Small intestine (tissue), 7 donors: ENCODE data around the gene PLPP7. TPM values are rescaled to one million over a fixed set of nuclear protein-coding genes. Genes with fewer than 3 reads are reported as not detected.

Source experiments
- DNase-seq, 2 donors: peaks; one replicate each; pipeline versions ENCODE4 v3.0.0 to v3.0.0-alpha.2; 2013
- FAIRE-seq: peaks from 2 replicates; lab custom pipeline; 2012; peaks lifted over from hg19 to GRCh38; lab: Jason Lieb, UNC
- H3K27ac ChIP-seq, 3 donors: one replicate each; pipeline ENCODE4 v1.5.1; 2013; ENCODE audit warnings: low read length in 2 of 3, mild to moderate bottlenecking in 2 of 3, control low read depth in 1 of 3, inconsistent platforms in 1 of 3, low read depth in 1 of 3, moderate library complexity in 1 of 3
- H3K27me3 ChIP-seq, 3 donors: one replicate each; pipeline ENCODE4 v1.6.1; 2013; ENCODE audit warnings: low read length in 3 of 3, inconsistent platforms in 1 of 3; ENCODE audit not compliant: control insufficient read depth in 3 of 3, insufficient read depth in 3 of 3
- H3K36me3 ChIP-seq, 3 donors: one replicate each; pipeline ENCODE4 v1.6.1; 2013; ENCODE audit warnings: low read length in 3 of 3, inconsistent platforms in 1 of 3, low read depth in 1 of 3, mild to moderate bottlenecking in 1 of 3, moderate library complexity in 1 of 3; ENCODE audit not compliant: control insufficient read depth in 3 of 3, insufficient read depth in 2 of 3
- H3K4me1 ChIP-seq, 3 donors: one replicate each; pipeline ENCODE4 v1.6.1; 2013; ENCODE audit warnings: low read length in 2 of 3, inconsistent platforms in 1 of 3, low read depth in 1 of 3, mild to moderate bottlenecking in 1 of 3, moderate library complexity in 1 of 3; ENCODE audit not compliant: control insufficient read depth in 3 of 3, insufficient read depth in 2 of 3
- H3K4me3 ChIP-seq, 3 donors: one replicate each; pipeline ENCODE4 v1.5.1; 2013; ENCODE audit warnings: low read length in 3 of 3, control low read depth in 1 of 3, inconsistent platforms in 1 of 3, low read depth in 1 of 3, mild to moderate bottlenecking in 1 of 3, moderate library complexity in 1 of 3
- H3K9me3 ChIP-seq, 2 donors: one replicate each; pipeline ENCODE4 v1.6.1; 2013; ENCODE audit warnings: low read depth in 1 of 2, low read length in 1 of 2; ENCODE audit not compliant: control insufficient read depth in 2 of 2, insufficient read depth in 1 of 2
- WGBS, 3 donors: extraction: QIAGEN DNeasy Blood & Tissue Kit; methylation state at CpG; one replicate each; pipeline ENCODE4 v1.1.7; 2013; 5-methylcytosine and 5-hydroxymethylcytosine counted together
- polyA plus RNA-seq, 4 donors: library from polyadenylated mRNA; stranded (reverse) in 3 of 4; unstranded in 1 of 4; fragments of 200-250 nt in 3 of 4; fragments of 120-200 nt in 1 of 4; gene quantifications; one replicate each; pipeline versions ENCODE4 v1.2.1 to v1.2.3, GENCODE V29; 2013
- donor health status: healthy with polysubstance abuse.
- donor health status: control.
- donor health status: control.
- donor health status: Bipolar disorder and iron deficiency.
- donor health status: healthy.

Gene PLPP7
- polyA plus RNA-seq, 4 donors: 0.34 to 1.9 (median 0.54) TPM; not detected in 1

DNA sequence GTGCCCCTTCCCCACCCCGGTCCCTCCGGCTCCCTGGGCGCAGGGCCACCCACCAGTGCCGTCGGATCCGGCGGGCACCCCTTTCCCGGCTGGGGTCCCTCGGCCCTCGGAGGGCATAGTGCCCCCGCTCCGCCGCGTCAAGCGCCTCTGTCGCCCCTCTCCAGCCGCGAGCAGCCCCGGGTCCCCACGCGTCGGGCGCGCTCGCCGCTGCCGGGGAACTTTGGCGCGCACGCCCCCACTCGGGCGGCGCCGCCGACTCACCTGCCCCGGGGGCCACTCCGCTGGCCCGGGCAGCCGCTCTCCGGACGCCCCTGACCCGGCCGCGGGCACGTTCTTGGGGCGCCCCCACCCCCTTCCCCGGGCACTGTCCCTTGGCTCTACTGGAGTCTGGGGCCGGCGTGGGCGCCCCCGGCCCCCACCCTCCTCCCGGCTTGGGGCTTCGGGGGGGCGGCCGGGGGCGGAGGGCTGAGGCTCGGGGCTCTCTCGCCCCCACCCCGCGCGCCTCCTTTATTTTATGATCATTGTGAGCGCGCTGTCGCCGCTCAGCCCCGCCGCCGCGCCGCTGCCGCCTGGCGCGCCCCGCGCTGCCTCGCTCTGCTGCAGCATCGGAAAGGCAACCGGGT lies 12.1 kb upstream of the PLPP7 start:
- 0 to 5% (median 0%) methylated on average over 25 to 78 of the region's 78 CpGs for WGBS, 3 donors

GRCh38 chr9:131277910-131278701 lies 11.4 kb upstream of the PLPP7 start:
- peak overlapping the region; percentile 29 to 72 (median 67) for H3K4me3 ChIP-seq
- peak overlapping the region in 1 of 3 donors; percentile 27 for H3K27ac ChIP-seq
- FAIRE-seq (no peak), DNase-seq (peak; percentile 65 to 70)
- H3K36me3 ChIP-seq: no peaks in the 10 kb centered on the region
- 5 to 19% (median 9%) methylated on average over 24 to 59 of the region's 59 CpGs for whole genome bisulfite sequencing, 3 donors
- no peaks in the 10 kb centered on the region for H3K9me3 ChIP-seq
- peaks cover 0 to 2% (median 0%) of the 10 kb centered on the region in 3 donors for H3K4me1 ChIP-seq
- peaks cover 0 to 61% (median 8%) of the 10 kb centered on the region in 3 donors for H3K27me3 ChIP-seq

More for the DNA sequence above, 12.1 kb upstream of the PLPP7 start:
- H3K9me3 ChIP-seq: no peaks in the 10 kb centered on the region
- H3K4me1 ChIP-seq: peaks cover 0 to 2% (median 0%) of the 10 kb centered on the region in 3 donors
- peak overlapping the region in 1 of 3 donors; percentile 17 for H3K27ac ChIP-seq
- H3K27me3 ChIP-seq: peaks cover 0 to 54% (median 8%) of the 10 kb centered on the region in 3 donors
- FAIRE-seq (no peak), DNase-seq (peak in 1 of 2 donors; percentile 38)
- H3K36me3 ChIP-seq: no peaks in the 10 kb centered on the region
- H3K4me3 ChIP-seq: peak overlapping the region in 2 of 3 donors; percentile 67 to 72

- 5 to 31% (median 9%) methylated on average over 10 of the region's 10 CpGs for WGBS, 3 donors
- Histone ChIP-seq H3K4me3 (no peak overlapping the region), H3K4me1 (peaks cover 0 to 2% (median 0%) of the 10 kb centered on the region in 3 donors), H3K36me3 (no peaks in the 10 kb centered on the region), H3K27ac (peak overlapping the region in 1 of 3 donors; percentile 27), H3K9me3 (no peaks in the 10 kb centered on the region), H3K27me3 (peaks cover 0 to 65% (median 8%) of the 10 kb centered on the region in 3 donors)
- FAIRE-seq (no peak), DNase-seq (peak in 1 of 2 donors; percentile 26)
Measured at GRCh38 chr9:131278702-131279111, 10.8 kb upstream of the PLPP7 start.

DNA sequence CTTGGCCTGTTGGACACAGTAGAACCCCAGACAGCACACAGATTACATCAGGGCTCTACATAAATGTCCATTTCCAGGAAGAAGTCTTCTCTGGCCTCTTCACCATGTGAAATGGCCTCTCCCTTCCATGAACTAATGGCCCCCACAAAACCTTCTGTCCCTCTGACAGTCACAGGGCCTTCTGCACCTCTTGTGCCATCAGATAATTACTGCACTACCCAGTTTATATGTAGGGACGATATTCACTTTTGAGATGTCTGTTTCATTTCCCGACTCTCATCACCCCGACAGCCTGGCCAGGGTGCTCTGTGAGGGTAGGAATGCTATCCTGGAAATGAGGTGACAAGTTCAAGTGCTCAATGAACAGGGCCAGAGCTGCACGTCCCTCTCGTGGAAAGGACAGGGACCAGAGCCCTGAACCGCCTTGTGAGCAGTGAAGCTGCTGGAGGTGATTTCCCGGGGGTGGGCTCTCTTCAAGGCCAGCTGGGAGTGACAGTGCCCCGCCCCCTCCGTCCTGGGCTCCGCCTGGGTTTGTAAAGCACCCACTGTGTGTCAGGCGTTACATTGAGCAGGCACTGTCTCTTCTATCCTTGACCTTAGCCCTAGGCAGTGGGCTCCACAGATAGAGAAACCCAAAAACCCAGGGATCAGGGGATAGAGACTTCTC lies 10.2 kb upstream of the PLPP7 start:
- Histone ChIP-seq H3K4me3 (no peak overlapping the region), H3K9me3 (no peaks in the 10 kb centered on the region), H3K4me1 (peaks cover 0 to 2% (median 0%) of the 10 kb centered on the region in 3 donors), H3K27me3 (peaks cover 0 to 67% (median 8%) of the 10 kb centered on the region in 3 donors), H3K36me3 (no peaks in the 10 kb centered on the region), H3K27ac (no peak overlapping the region)
- FAIRE-seq (no peak), DNase-seq (no peak)
- 63 to 70% (median 67%) methylated on average over 11 of the region's 11 CpGs for WGBS, 3 donors

GRCh38 chr9:131279863-131280570 lies 9.5 kb upstream of the PLPP7 start:
- Histone ChIP-seq H3K36me3 (no peaks in the 10 kb centered on the region), H3K27ac (no peak overlapping the region), H3K27me3 (peaks cover 0 to 63% (median 8%) of the 10 kb centered on the region in 3 donors), H3K4me1 (peaks cover 0 to 2% (median 0%) of the 10 kb centered on the region in 3 donors), H3K4me3 (no peak overlapping the region), H3K9me3 (no peaks in the 10 kb centered on the region)
- 70 to 73% (median 73%) methylated on average over 19 of the region's 19 CpGs for WGBS, 3 donors
- DNase-seq (no peak), FAIRE-seq (no peak)

DNA sequence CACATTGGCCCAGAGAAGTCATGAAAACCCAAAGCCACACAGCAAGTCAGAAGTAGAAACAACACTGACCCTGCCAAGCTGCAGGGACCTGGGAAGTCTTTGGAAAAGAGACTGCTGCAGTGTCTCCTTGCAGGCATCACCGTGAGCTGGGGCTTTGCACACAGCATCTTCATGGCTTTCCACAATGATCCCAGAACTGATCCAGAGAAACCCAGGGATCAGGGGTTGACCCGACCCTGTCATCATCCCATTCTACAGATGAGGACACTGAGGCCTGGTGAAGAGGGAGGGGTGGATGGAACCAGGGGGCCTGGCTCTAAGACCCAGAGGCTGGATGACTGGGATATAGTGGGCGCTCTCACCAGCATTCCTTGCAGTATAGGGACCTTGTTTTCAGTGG lies 8.9 kb upstream of the PLPP7 start:
- DNase-seq (no peak), FAIRE-seq (no peak)
- Histone ChIP-seq H3K4me1 (peaks cover 0 to 2% (median 0%) of the 10 kb centered on the region in 3 donors), H3K4me3 (no peak overlapping the region), H3K27me3 (peaks cover 0 to 57% (median 8%) of the 10 kb centered on the region in 3 donors), H3K9me3 (no peaks in the 10 kb centered on the region), H3K36me3 (no peaks in the 10 kb centered on the region), H3K27ac (no peak overlapping the region)
- 53 to 82% (median 65%) methylated on average over 3 of the region's 3 CpGs for WGBS, 3 donors

DNA sequence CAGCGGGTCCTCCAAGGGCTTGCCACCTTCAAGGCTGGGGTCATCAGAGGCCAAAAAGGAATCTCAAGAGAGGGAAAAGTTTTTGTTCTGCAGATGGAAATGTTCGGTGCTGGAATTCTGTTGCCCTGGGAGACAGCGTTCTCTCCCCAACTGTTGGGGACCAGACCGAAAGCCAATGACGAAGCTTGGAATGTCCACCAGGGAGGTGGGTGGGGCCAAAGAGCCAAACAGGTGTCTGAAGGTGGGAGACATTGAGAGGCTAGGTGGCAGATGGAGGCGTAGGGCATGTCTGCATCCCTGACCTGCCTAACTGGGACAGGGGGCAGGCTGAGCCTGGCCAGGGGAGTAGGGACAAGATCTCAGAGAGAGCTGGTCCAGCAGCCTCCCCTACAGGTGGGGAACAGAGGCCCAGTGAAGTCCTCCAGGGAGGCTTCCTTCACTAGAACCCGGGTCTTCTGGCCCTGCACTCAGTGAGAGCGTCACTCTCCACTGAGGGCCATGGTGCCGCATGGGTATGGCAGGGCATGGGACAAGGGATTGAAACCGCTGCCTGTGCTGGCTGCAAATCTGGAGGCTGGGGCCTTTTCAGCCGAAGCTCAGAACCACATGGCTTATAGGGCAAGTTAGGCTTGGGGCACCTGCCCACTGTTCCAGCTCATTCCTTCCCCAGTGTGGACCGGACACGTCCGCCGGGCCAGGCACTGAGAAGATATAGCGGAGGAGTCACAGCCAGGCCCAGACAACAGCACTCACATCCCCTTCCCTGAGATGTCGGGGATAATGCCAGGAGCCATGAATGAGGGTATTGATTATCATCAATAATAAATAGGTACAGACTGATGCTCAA lies 8.2 kb upstream of the PLPP7 start:
- 71 to 79% (median 79%) methylated on average over 17 of the region's 17 CpGs for WGBS, 3 donors
- Histone ChIP-seq H3K4me1 (peaks cover 0 to 2% (median 0%) of the 10 kb centered on the region in 3 donors), H3K27me3 (peaks cover 0 to 50% (median 8%) of the 10 kb centered on the region in 3 donors), H3K27ac (no peak overlapping the region), H3K9me3 (no peaks in the 10 kb centered on the region), H3K4me3 (no peak overlapping the region), H3K36me3 (no peaks in the 10 kb centered on the region)
- DNase-seq (no peak), FAIRE-seq (no peak)
